H9 (cell line): ENCODE data around the gene KCNA3. TPM values are rescaled to one million over a fixed set of nuclear protein-coding genes. Genes with fewer than 3 reads are reported as not detected.

Source experiments
- DNase-seq: peaks from one replicate; pipeline ENCODE4 v3.0.0-alpha.2; 2017
- H2AFZ ChIP-seq: one replicate; pipeline ENCODE4 v1.6.1; 2013; ENCODE audit warnings: mild to moderate bottlenecking, low read length, control low read depth, moderate library complexity
- H2AK5ac ChIP-seq: 2 replicates; pipeline ENCODE4 v1.6.1; 2013; ENCODE audit warnings: low read length, control low read depth, mixed read lengths; ENCODE audit not compliant: insufficient read length
- H2BK120ac ChIP-seq: one replicate; pipeline ENCODE4 v1.6.1; 2013; ENCODE audit warnings: low read depth, mild to moderate bottlenecking, low read length, control low read depth, inconsistent platforms; ENCODE audit not compliant: poor library complexity, severe bottlenecking
- H2BK12ac ChIP-seq: 2 replicates; pipeline ENCODE4 v1.6.1; 2013; ENCODE audit warnings: low read length, control low read depth, mixed read lengths, low read depth; ENCODE audit not compliant: insufficient read length
- H2BK15ac ChIP-seq: 2 replicates; pipeline ENCODE4 v1.6.1; 2013; ENCODE audit warnings: low read depth, low read length, control low read depth
- H2BK20ac ChIP-seq: one replicate; pipeline ENCODE4 v1.6.1; 2013; ENCODE audit warnings: low read depth, mild to moderate bottlenecking, low read length, control low read depth, inconsistent platforms; ENCODE audit not compliant: poor library complexity, severe bottlenecking
- H2BK5ac ChIP-seq: 2 replicates; pipeline ENCODE4 v1.6.1; 2013; ENCODE audit warnings: low read length, control low read depth, mixed read lengths; ENCODE audit not compliant: insufficient read length
- H3K14ac ChIP-seq: 2 replicates; pipeline ENCODE4 v1.6.1; 2013; ENCODE audit warnings: low read length, control low read depth; ENCODE audit not compliant: insufficient read depth
- H3K18ac ChIP-seq: 2 replicates; pipeline ENCODE4 v1.6.1; 2013; ENCODE audit warnings: low read depth, mild to moderate bottlenecking, mixed read lengths, low read length, control low read depth; ENCODE audit not compliant: insufficient read length
- H3K23ac ChIP-seq: 2 replicates; pipeline ENCODE4 v1.6.1; 2013; ENCODE audit warnings: low read length, control low read depth, mixed read lengths, low read depth; ENCODE audit not compliant: insufficient read length
- H3K23me2 ChIP-seq: 2 replicates; pipeline ENCODE4 v1.6.1; 2013; ENCODE audit warnings: low read depth, mild to moderate bottlenecking, mixed read lengths, low read length, control low read depth; ENCODE audit not compliant: insufficient read length, poor library complexity, severe bottlenecking
- H3K27ac ChIP-seq: 2 replicates; pipeline ENCODE4 v1.5.1; 2013; ENCODE audit warnings: low read length, control low read depth, mixed read lengths, low read depth; ENCODE audit not compliant: insufficient read length
- H3K27me3 ChIP-seq: 2 replicates; pipeline ENCODE4 v1.6.1; 2013; ENCODE audit warnings: low read length, control low read depth, inconsistent platforms; ENCODE audit not compliant: insufficient read depth
- H3K4ac ChIP-seq: 2 replicates; pipeline ENCODE4 v1.6.1; 2013; ENCODE audit warnings: low read depth, mild to moderate bottlenecking, control low read depth, inconsistent platforms, low read length, moderate library complexity
- H3K4me1 ChIP-seq: 2 replicates; pipeline ENCODE4 v1.6.1; 2013; ENCODE audit warnings: low read length, control low read depth, inconsistent platforms; ENCODE audit not compliant: insufficient read depth
- H3K4me2 ChIP-seq: 2 replicates; pipeline ENCODE4 v1.6.1; 2013; ENCODE audit warnings: low read length, control low read depth, mixed read lengths; ENCODE audit not compliant: insufficient read length, insufficient read depth
- H3K56ac ChIP-seq: 2 replicates; pipeline ENCODE4 v1.6.1; 2013; ENCODE audit warnings: low read depth, mild to moderate bottlenecking, mixed read lengths, low read length, control low read depth; ENCODE audit not compliant: insufficient read length
- H3K79me1 ChIP-seq: 2 replicates; pipeline ENCODE4 v1.6.1; 2013; ENCODE audit warnings: low read depth, mild to moderate bottlenecking, moderate library complexity, low read length, control low read depth, inconsistent platforms; ENCODE audit not compliant: insufficient read depth, poor library complexity, severe bottlenecking
- H3K79me2 ChIP-seq: 2 replicates; pipeline ENCODE4 v1.6.1; 2013; ENCODE audit warnings: low read length, control low read depth, inconsistent platforms; ENCODE audit not compliant: insufficient read depth
- H3K9ac ChIP-seq: 2 replicates; pipeline ENCODE4 v1.6.1; 2013; ENCODE audit warnings: low read length, control low read depth, mixed read lengths; ENCODE audit not compliant: insufficient read length; ENCODE audit errors: extremely low read depth
- H3K9me3 ChIP-seq: one replicate; pipeline ENCODE4 v1.6.1; 2013; ENCODE audit warnings: low read depth, low read length, inconsistent platforms; ENCODE audit not compliant: control insufficient read depth
- H3T11ph ChIP-seq: one replicate; pipeline ENCODE4 v1.6.1; 2013; ENCODE audit warnings: mild to moderate bottlenecking, low read length, control low read depth, inconsistent platforms
- H4K20me1 ChIP-seq: one replicate; pipeline ENCODE4 v1.6.1; 2013; ENCODE audit not compliant: control insufficient read depth, insufficient read length, insufficient read depth
- H4K5ac ChIP-seq: 2 replicates; pipeline ENCODE4 v1.6.1; 2013; ENCODE audit warnings: low read depth, mild to moderate bottlenecking, mixed read lengths, low read length, control low read depth; ENCODE audit not compliant: insufficient read length
- H4K8ac ChIP-seq: replicated peaks from 2 replicates; pipeline ENCODE4 v1.6.1; 2013; ENCODE audit warnings: low read length, control low read depth, mixed read lengths, low read depth; ENCODE audit not compliant: insufficient read length
- H4K91ac ChIP-seq: 2 replicates; pipeline ENCODE4 v1.6.1; 2013; ENCODE audit warnings: low read depth, mild to moderate bottlenecking, moderate library complexity, mixed read lengths, low read length, control low read depth; ENCODE audit not compliant: insufficient read length
- H3K27ac Mint-ChIP-seq, 3 experiments: 2 replicates in 2 of 3; 3 replicates in 1 of 3; pipeline ENCODE4 v1.8.0; 2020 to 2021; ENCODE audit warnings: mixed read lengths in 3 of 3, mild to moderate bottlenecking in 1 of 3, moderate library complexity in 1 of 3
- H3K27me3 Mint-ChIP-seq: 2 replicates; pipeline ENCODE4 v1.8.0; 2021; ENCODE audit warnings: low read depth, mild to moderate bottlenecking, moderate library complexity, mixed read lengths
- H3K36me3 Mint-ChIP-seq, 3 experiments: 2 replicates in 2 of 3; 3 replicates in 1 of 3; pipeline ENCODE4 v1.8.0; 2020 to 2021; ENCODE audit warnings: low read depth in 3 of 3, mixed read lengths in 3 of 3; ENCODE audit not compliant: insufficient read depth in 1 of 3
- H3K4me1 Mint-ChIP-seq, 2 experiments: 2 replicates each; pipeline ENCODE4 v1.8.0; 2020; ENCODE audit warnings: mixed read lengths in 2 of 2
- H3K4me3 Mint-ChIP-seq, 2 experiments: 2 replicates in 1 of 2; 3 replicates in 1 of 2; pipeline ENCODE4 v1.8.0; 2020 to 2021; ENCODE audit warnings: mild to moderate bottlenecking in 2 of 2, mixed read lengths in 2 of 2, moderate library complexity in 1 of 2
- H3K9me3 Mint-ChIP-seq, 2 experiments: 2 replicates in 1 of 2; 3 replicates in 1 of 2; pipeline ENCODE4 v1.8.0; 2020; ENCODE audit warnings: mild to moderate bottlenecking in 2 of 2, mixed read lengths in 2 of 2, moderate library complexity in 1 of 2
- WGBS: extraction: QIAGEN DNeasy Blood & Tissue Kit; methylation state at CpG from one replicate; pipeline ENCODE4 v1.1.7; 2013; ENCODE audit warnings: missing lambda C conversion rate, low lambda C conversion rate, mixed read lengths; ENCODE audit not compliant: insufficient read length; ENCODE audit errors: extremely low coverage; 5-methylcytosine and 5-hydroxymethylcytosine counted together
- total RNA-seq: library from RNA; stranded (reverse); gene quantifications from 2 replicates; pipeline ENCODE4 v1.2.1, GENCODE V29; 2021
- TF ChIP-seq, protein P1 (sequence below): fragments of 200-600 bp; sonication (generic); conservative IDR thresholded peaks from 3 replicates; pipeline ENCODE4 v1.8.0; 2021; ENCODE audit warnings: antibody characterized with exemption, mild to moderate bottlenecking

Gene KCNA3
- total RNA-seq, 1 experiment from 2014 or later, result 0.92 TPM

DNA sequence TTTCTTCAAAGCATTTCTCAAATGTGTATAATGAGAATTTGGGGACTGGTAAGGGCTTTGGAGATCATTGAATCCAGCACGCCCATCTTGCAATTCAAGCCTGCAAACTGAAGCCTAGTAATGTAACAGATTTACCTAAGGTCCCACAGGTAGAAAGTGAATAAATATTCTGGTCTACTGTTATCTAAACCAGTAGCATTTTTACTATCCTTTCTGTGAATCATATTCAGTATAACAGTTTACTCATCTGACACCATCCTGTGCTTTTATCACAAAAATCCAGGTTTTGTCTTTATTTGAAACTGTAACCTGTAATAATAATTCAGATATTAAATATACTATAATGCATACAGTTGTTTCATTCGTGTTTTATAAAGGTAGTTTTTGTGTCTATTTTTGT is 17.4 kb downstream of the KCNA3 start:
- no peak overlapping the region for H3K4ac ChIP-seq
- no peaks in the 10 kb centered on the region for H3K23me2 ChIP-seq
- H3K23ac ChIP-seq, result no peak overlapping the region
- no peak overlapping the region for H4K8ac ChIP-seq
- Mint-ChIP-seq H3K27ac (no peak overlapping the region), H3K9me3 (no peaks in the 10 kb centered on the region), H3K4me1 (no peaks in the 10 kb centered on the region), H3K36me3 (no peaks in the 10 kb centered on the region), H3K4me3 (no peak overlapping the region), H3K27me3 (peaks cover 5% of the 10 kb centered on the region)
- no peak overlapping the region for H3K18ac ChIP-seq
- no CpG with 5 or more reads among the region's 2 CpGs for whole genome bisulfite sequencing
- no peak overlapping the region for H3K56ac ChIP-seq
- H2BK15ac ChIP-seq, result no peak overlapping the region
- H3K27ac ChIP-seq, result no peak overlapping the region
- no peaks in the 10 kb centered on the region for H3K79me1 ChIP-seq
- H2AK5ac ChIP-seq, result no peak overlapping the region
- H3K4me1 ChIP-seq, result no peaks in the 10 kb centered on the region
- no peak overlapping the region for H2BK5ac ChIP-seq
- H4K5ac ChIP-seq, result no peak overlapping the region
- H3K27me3 ChIP-seq, result no peaks in the 10 kb centered on the region
- H2BK12ac ChIP-seq, result no peak overlapping the region
- no peak overlapping the region for H2BK20ac ChIP-seq
- H2BK120ac ChIP-seq, result no peak overlapping the region
- TF ChIP-seq, protein P1, sequence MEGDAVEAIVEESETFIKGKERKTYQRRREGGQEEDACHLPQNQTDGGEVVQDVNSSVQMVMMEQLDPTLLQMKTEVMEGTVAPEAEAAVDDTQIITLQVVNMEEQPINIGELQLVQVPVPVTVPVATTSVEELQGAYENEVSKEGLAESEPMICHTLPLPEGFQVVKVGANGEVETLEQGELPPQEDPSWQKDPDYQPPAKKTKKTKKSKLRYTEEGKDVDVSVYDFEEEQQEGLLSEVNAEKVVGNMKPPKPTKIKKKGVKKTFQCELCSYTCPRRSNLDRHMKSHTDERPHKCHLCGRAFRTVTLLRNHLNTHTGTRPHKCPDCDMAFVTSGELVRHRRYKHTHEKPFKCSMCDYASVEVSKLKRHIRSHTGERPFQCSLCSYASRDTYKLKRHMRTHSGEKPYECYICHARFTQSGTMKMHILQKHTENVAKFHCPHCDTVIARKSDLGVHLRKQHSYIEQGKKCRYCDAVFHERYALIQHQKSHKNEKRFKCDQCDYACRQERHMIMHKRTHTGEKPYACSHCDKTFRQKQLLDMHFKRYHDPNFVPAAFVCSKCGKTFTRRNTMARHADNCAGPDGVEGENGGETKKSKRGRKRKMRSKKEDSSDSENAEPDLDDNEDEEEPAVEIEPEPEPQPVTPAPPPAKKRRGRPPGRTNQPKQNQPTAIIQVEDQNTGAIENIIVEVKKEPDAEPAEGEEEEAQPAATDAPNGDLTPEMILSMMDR, result no peak
- no peak overlapping the region for H3K9ac ChIP-seq
- H2AFZ ChIP-seq, result no peak overlapping the region
- no peaks in the 10 kb centered on the region for H3K9me3 ChIP-seq
- H4K20me1 ChIP-seq, result no peaks in the 10 kb centered on the region
- no peak overlapping the region for H3K4me2 ChIP-seq
- DNase-seq, result no peak
- H3K14ac ChIP-seq, result no peak overlapping the region
- H4K91ac ChIP-seq, result no peak overlapping the region
- no peaks in the 10 kb centered on the region for H3K79me2 ChIP-seq
- H3T11ph ChIP-seq, result no peak overlapping the region
